ENCODE measurements around the gene KIF26B. TPM values are rescaled to one million over a fixed set of nuclear protein-coding genes. Genes with fewer than 3 reads are reported as not detected.
"Not testable (repeated sequence)": the region's sequence is repeated elsewhere in the genome, so short reads cannot be mapped to it uniquely, and the experiment has no call there.

Gene KIF26B
- total RNA-seq, 1 experiment from 2014 or later, result 0.04 TPM

GRCh38 chr1:245695211-245695610, 540.4 kb downstream of the KIF26B start:
- Histone ChIP-seq H2AFZ (ENCODE audit: low read length) (no peak overlapping the region), H4K20me1 (ENCODE audit: low read length) (no peaks in the 10 kb centered on the region), H3K4me2 (ENCODE audit: low read length) (no peak overlapping the region), H3K79me2 (ENCODE audit: low read length) (no peaks in the 10 kb centered on the region), H3F3A (ENCODE audit: low read length, unreplicated experiment) (no peaks in the 10 kb centered on the region), H3K4me3 (ENCODE audit: low read length) (no peak overlapping the region), H3K27ac (ENCODE audit: low read length) (no peak overlapping the region), H3K9ac (ENCODE audit: low read length) (no peak overlapping the region), H3K36me3 (ENCODE audit: low read depth, low read length) (no peaks in the 10 kb centered on the region), H3K4me1 (ENCODE audit: insufficient read depth, low read length) (no peaks in the 10 kb centered on the region), H3K27me3 (ENCODE audit: low read length) (peaks cover 17% of the 10 kb centered on the region; the same call in 1 of the 2 replicates), H3K9me3 (ENCODE audit: low read length) (no peaks in the 10 kb centered on the region), H3K9me2 (replicated peaks; ENCODE audit: low read length) (no peaks in the 10 kb centered on the region)
- no peak for TF ChIP-seq CTCF (conservative IDR thresholded peaks at IDR 0.05; ENCODE audit: low read depth, low read length)
- no peak for TF ChIP-seq EZH2 (IDR thresholded peaks at IDR 0.05; ENCODE audit: low read length, unreplicated experiment)
- TF ChIP-seq EZH2phosphoT487 (IDR thresholded peaks at IDR 0.05; ENCODE audit: borderline replicate concordance, low read length), result no peak
- POLR2A ChIA-PET (ENCODE audit: unreplicated experiment), result no interaction called here
- ATAC-seq (no peak), DNase-seq (no peak)
- CTCF ChIA-PET, result no interaction called here
- no TSS peak for BruUV-seq (replicated peaks)
- intact Hi-C loops (cut with micrococcal nuclease), result no loop called here

GRCh38 chr1:245695701-245696100, 540.9 kb downstream of the KIF26B start:
- H3K27me3 ChIP-seq (ENCODE audit: low read length), result peaks cover 12% of the 10 kb centered on the region; the same call in 1 of the 2 replicates
- H3K9me3 ChIP-seq (ENCODE audit: low read length); H3K4me1 ChIP-seq (ENCODE audit: insufficient read depth, low read length); POLR2A ChIA-PET (ENCODE audit: unreplicated experiment); intact Hi-C loops (cut with micrococcal nuclease); H3K4me3 ChIP-seq (ENCODE audit: low read length); H3K9me2 ChIP-seq (replicated peaks; ENCODE audit: low read length); H3K4me2 ChIP-seq (ENCODE audit: low read length); H3F3A ChIP-seq (ENCODE audit: low read length, unreplicated experiment); H3K27ac ChIP-seq (ENCODE audit: low read length); BruUV-seq (replicated peaks); DNase-seq; H2AFZ ChIP-seq (ENCODE audit: low read length); H4K20me1 ChIP-seq (ENCODE audit: low read length); ATAC-seq; H3K36me3 ChIP-seq (ENCODE audit: low read depth, low read length); H3K9ac ChIP-seq (ENCODE audit: low read length); H3K79me2 ChIP-seq (ENCODE audit: low read length); CTCF ChIA-PET: not testable (repeated sequence)

- Histone ChIP-seq H3K36me3 (ENCODE audit: low read depth, low read length) (no peaks in the 10 kb centered on the region), H3K9ac (ENCODE audit: low read length) (no peak overlapping the region), H3K27ac (ENCODE audit: low read length) (no peak overlapping the region), H3K4me2 (ENCODE audit: low read length) (no peak overlapping the region), H3K79me2 (ENCODE audit: low read length) (no peaks in the 10 kb centered on the region), H3K4me3 (ENCODE audit: low read length) (no peak overlapping the region), H2AFZ (ENCODE audit: low read length) (no peak overlapping the region), H4K20me1 (ENCODE audit: low read length) (no peaks in the 10 kb centered on the region), H3K27me3 (ENCODE audit: low read length) (no peaks in the 10 kb centered on the region), H3K9me3 (ENCODE audit: low read length) (no peaks in the 10 kb centered on the region), H3K4me1 (ENCODE audit: insufficient read depth, low read length) (no peaks in the 10 kb centered on the region), H3K9me2 (replicated peaks; ENCODE audit: low read length) (no peaks in the 10 kb centered on the region), H3F3A (ENCODE audit: low read length, unreplicated experiment) (no peaks in the 10 kb centered on the region)
- no peak for DNase-seq
- ATAC-seq, result no peak
- POLR2A ChIA-PET (ENCODE audit: unreplicated experiment), result no interaction called here
- BruUV-seq (replicated peaks), result no TSS peak
- CTCF ChIA-PET, result no interaction called here
- TF ChIP-seq EZH2phosphoT487 (IDR thresholded peaks at IDR 0.05; ENCODE audit: borderline replicate concordance, low read length), result no peak
- TF ChIP-seq EZH2 (IDR thresholded peaks at IDR 0.05; ENCODE audit: low read length, unreplicated experiment), result no peak
- no peak for TF ChIP-seq CTCF (conservative IDR thresholded peaks at IDR 0.05; ENCODE audit: low read depth, low read length)
- intact Hi-C loops (cut with micrococcal nuclease), result no loop called here
Measured at GRCh38 chr1:245698116-245698515, 543.3 kb downstream of the KIF26B start.
